ENCODE data around the gene HAGHL. TPM values are rescaled to one million over a fixed set of nuclear protein-coding genes. Genes with fewer than 3 reads are reported as not detected.

The HAGHL gene
- total and polyA plus RNA-seq, 2 of the 8 experiments (the other 6 are each of a cell fraction or from before 2014, with no cell fraction given) = 26.6 to 26.9 TPM

DNA sequence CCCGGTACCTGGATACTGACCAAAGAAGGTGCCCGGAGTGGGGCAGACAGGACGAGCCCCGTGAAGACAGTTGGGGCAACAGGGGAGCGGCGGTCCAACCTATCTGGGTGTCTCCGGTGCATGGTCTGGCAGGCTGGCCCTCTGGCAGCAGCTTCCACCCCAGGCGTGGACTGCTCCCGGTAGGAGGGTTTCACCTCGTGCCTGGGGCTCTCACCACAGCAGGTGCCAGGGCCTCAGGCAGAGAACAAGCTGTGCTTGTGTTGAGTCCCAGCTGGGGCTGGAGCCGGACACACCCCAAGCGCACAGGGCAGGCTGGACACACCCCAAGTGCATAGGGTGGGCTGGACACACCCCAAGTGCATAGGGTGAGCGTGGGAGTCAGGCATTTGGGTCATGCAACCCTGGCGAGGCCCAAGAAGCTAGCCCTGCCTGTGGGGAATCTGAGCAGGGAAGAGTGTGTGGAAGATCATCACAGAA lies 19.8 kb upstream of the HAGHL start (continued):
- TF ChIP-seq, protein P1, sequence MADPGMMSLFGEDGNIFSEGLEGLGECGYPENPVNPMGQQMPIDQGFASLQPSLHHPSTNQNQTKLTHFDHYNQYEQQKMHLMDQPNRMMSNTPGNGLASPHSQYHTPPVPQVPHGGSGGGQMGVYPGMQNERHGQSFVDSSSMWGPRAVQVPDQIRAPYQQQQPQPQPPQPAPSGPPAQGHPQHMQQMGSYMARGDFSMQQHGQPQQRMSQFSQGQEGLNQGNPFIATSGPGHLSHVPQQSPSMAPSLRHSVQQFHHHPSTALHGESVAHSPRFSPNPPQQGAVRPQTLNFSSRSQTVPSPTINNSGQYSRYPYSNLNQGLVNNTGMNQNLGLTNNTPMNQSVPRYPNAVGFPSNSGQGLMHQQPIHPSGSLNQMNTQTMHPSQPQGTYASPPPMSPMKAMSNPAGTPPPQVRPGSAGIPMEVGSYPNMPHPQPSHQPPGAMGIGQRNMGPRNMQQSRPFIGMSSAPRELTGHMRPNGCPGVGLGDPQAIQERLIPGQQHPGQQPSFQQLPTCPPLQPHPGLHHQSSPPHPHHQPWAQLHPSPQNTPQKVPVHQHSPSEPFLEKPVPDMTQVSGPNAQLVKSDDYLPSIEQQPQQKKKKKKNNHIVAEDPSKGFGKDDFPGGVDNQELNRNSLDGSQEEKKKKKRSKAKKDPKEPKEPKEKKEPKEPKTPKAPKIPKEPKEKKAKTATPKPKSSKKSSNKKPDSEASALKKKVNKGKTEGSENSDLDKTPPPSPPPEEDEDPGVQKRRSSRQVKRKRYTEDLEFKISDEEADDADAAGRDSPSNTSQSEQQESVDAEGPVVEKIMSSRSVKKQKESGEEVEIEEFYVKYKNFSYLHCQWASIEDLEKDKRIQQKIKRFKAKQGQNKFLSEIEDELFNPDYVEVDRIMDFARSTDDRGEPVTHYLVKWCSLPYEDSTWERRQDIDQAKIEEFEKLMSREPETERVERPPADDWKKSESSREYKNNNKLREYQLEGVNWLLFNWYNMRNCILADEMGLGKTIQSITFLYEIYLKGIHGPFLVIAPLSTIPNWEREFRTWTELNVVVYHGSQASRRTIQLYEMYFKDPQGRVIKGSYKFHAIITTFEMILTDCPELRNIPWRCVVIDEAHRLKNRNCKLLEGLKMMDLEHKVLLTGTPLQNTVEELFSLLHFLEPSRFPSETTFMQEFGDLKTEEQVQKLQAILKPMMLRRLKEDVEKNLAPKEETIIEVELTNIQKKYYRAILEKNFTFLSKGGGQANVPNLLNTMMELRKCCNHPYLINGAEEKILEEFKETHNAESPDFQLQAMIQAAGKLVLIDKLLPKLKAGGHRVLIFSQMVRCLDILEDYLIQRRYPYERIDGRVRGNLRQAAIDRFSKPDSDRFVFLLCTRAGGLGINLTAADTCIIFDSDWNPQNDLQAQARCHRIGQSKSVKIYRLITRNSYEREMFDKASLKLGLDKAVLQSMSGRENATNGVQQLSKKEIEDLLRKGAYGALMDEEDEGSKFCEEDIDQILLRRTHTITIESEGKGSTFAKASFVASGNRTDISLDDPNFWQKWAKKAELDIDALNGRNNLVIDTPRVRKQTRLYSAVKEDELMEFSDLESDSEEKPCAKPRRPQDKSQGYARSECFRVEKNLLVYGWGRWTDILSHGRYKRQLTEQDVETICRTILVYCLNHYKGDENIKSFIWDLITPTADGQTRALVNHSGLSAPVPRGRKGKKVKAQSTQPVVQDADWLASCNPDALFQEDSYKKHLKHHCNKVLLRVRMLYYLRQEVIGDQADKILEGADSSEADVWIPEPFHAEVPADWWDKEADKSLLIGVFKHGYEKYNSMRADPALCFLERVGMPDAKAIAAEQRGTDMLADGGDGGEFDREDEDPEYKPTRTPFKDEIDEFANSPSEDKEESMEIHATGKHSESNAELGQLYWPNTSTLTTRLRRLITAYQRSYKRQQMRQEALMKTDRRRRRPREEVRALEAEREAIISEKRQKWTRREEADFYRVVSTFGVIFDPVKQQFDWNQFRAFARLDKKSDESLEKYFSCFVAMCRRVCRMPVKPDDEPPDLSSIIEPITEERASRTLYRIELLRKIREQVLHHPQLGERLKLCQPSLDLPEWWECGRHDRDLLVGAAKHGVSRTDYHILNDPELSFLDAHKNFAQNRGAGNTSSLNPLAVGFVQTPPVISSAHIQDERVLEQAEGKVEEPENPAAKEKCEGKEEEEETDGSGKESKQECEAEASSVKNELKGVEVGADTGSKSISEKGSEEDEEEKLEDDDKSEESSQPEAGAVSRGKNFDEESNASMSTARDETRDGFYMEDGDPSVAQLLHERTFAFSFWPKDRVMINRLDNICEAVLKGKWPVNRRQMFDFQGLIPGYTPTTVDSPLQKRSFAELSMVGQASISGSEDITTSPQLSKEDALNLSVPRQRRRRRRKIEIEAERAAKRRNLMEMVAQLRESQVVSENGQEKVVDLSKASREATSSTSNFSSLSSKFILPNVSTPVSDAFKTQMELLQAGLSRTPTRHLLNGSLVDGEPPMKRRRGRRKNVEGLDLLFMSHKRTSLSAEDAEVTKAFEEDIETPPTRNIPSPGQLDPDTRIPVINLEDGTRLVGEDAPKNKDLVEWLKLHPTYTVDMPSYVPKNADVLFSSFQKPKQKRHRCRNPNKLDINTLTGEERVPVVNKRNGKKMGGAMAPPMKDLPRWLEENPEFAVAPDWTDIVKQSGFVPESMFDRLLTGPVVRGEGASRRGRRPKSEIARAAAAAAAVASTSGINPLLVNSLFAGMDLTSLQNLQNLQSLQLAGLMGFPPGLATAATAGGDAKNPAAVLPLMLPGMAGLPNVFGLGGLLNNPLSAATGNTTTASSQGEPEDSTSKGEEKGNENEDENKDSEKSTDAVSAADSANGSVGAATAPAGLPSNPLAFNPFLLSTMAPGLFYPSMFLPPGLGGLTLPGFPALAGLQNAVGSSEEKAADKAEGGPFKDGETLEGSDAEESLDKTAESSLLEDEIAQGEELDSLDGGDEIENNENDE (IDR thresholded peaks at IDR 0.05; ENCODE audit: insufficient replicate concordance, low read length) = no peak
- TF ChIP-seq NRF1 (IDR thresholded peaks at IDR 0.05; ENCODE audit: low read depth, low read length) (no peak), HDAC6 (IDR thresholded peaks at IDR 0.05; ENCODE audit: low read depth, low read length) (no peak), NANOG (IDR thresholded peaks at IDR 0.05; ENCODE audit: insufficient read depth, low read depth, low read length, poor library complexity, severe bottlenecking) (no peak), SUZ12 (IDR thresholded peaks at IDR 0.05; ENCODE audit: low read length) (no peak), EP300 (IDR thresholded peaks at IDR 0.05; ENCODE audit: borderline replicate concordance in 1 of 2, low read depth in 2 of 2, low read length in 2 of 2) (no peak), ZNF274 (IDR thresholded peaks at IDR 0.05; ENCODE audit: borderline replicate concordance, extremely low read depth, low read length) (no peak), SIRT6 (IDR thresholded peaks at IDR 0.05; ENCODE audit: low read length) (no peak), POLR2A (IDR thresholded peaks at IDR 0.05; ENCODE audit: control extremely low read depth in 1 of 2, low read depth in 2 of 2, low read length in 2 of 2) (no peak), SP1 (IDR thresholded peaks at IDR 0.05; ENCODE audit: low read depth, low read length) (no peak)

Data from H1 (cell line).